ENCODE measurements around the gene LPP. TPM values are rescaled to one million over a fixed set of nuclear protein-coding genes. Genes with fewer than 3 reads are reported as not detected.

LPP gene
- total and polyA plus RNA-seq, 10 of the 15 experiments (the other 5 are each of a cell fraction or from before 2014, with no cell fraction given) = under 0.01 to 0.62 (median 0.03) TPM

DNA sequence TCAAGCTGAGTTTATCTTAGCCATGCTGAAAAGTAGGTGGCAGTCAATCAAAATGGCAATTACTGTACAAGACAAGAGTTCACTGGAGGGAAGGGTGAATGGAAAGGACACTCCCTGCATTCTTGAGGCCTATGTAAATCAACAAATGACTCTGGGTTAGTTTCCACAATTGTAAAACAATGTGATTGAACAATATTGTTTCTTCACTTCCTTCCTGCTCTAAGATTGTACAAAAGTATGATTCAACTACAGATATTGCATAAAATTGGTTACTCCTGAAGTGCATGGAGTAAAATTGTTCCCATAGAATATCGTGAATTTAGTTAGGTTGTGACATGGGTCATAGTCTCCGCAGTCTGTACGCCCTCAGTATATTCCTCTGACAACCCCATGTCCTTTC is 277.6 kb downstream of the LPP start:
- Histone ChIP-seq H3K36me3 (ENCODE audit: control insufficient read depth in 2 of 2, insufficient read depth in 2 of 2, low read length in 1 of 2) (no peaks in the 10 kb centered on the region), H3K4me3 (no peak overlapping the region), H2AFZ (ENCODE audit: control insufficient read depth, low read depth, low read length) (no peak overlapping the region), H4K20me1 (ENCODE audit: control insufficient read depth, insufficient read depth) (no peaks in the 10 kb centered on the region), H3K79me2 (ENCODE audit: control insufficient read depth, insufficient read depth, low read length) (no peaks in the 10 kb centered on the region), H3K4me2 (ENCODE audit: control insufficient read depth, insufficient read depth) (no peak overlapping the region), H3K9me3 (replicated peaks; ENCODE audit: control insufficient read depth, insufficient read depth, low read length) (peaks cover 3% of the 10 kb centered on the region; the same call in 2 of the 3 replicates), H3K27me3 (replicated peaks in 1 of 2; ENCODE audit: control insufficient read depth in 2 of 2, insufficient read depth in 2 of 2, low read length in 1 of 2) (no peaks in the 10 kb centered on the region), H3K9ac (ENCODE audit: control insufficient read depth, insufficient read depth, low read length) (no peak overlapping the region), H3K27ac (ENCODE audit: control insufficient read depth, insufficient read depth) (no peak overlapping the region), H3K4me1 (ENCODE audit: control insufficient read depth, insufficient read depth, low read length) (no peaks in the 10 kb centered on the region)
- ATAC-seq = no peak
- in situ Hi-C loops (cut with MboI) = no loop called here
- ChIA-PET POLR2A (no interaction called here), SMC1A (ENCODE audit: uncharacterized antibody, unreplicated experiment) (interaction anchor here (0.6 to 1.4 kb wide), 2 partner anchors 12 to 639 kb away, joined by 3 to 6 read pairs; no protein-coding TSS in a partner anchor), CTCF (interaction anchor here (1.2 to 1.7 kb wide), 3 partner anchors 10 to 19 kb away, joined by 3 to 7 read pairs (median 3); no protein-coding TSS in a partner anchor), RAD21 (ENCODE audit: unreplicated experiment) (no interaction called here)
- intact Hi-C loops (cut with micrococcal nuclease; ENCODE audit: unreplicated experiment) = no loop called here
- no peak for TF ChIP-seq ZZZ3 (IDR thresholded peaks at IDR 0.05; ENCODE audit: control insufficient read depth, insufficient read length, low read depth)
- BruUV-seq (replicated peaks) = no TSS peak
- FAIRE-seq = no peak
- WGBS (ENCODE audit: insufficient coverage, insufficient replicate concordance, low lambda C conversion rate, missing lambda C conversion rate) = 90% methylated on average over 3 of the region's 3 CpGs
- DNase-seq (ENCODE audit: low read depth, low spot score) = no peak

DNA sequence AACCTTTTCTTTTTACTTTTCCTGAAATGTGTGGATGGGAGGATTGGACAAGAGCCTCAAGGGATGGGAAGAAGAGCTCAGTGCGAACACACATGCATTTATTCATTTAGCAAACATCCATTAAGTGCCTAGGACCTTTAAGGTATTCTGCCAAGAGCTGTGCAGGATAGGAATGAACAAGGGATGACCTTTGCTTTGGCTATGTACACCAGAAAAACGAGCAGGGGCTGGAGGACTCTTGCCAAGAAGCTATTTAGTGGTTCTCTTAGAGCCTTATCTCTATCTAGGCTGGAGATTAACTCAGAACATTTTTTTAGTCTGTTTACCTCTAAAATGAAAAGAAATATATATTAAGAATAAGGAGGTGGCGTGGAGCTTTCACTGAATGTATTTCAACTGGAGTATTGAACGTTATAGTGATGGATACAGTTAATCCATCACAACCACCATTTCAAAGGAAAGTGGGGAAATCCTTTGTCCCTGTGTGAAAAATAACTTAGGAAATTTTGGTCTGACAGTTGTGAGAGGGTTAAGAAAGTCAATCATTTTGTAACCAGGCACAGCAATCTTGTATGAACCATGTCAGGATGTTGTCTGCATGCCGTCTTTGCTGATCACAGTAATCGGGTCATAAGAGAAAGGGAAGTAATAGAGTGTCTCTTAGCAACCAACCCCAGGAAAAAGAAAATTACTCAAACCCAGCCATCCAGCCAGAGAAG is 279.0 kb downstream of the LPP start:
- no peak for FAIRE-seq
- CTCF ChIA-PET = interaction anchor here (0.9 to 1.7 kb wide), 4 partner anchors 9 to 98 kb away, joined by 3 to 7 read pairs (median 3); no protein-coding TSS in a partner anchor
- SMC1A ChIA-PET (ENCODE audit: uncharacterized antibody, unreplicated experiment) = interaction anchor here (1.0 to 1.4 kb wide), 2 partner anchors 10 to 11 kb away, joined by 3 to 6 read pairs; no protein-coding TSS in a partner anchor
- POLR2A ChIA-PET = interaction anchor here (0.7 kb wide), 1 partner anchor 138 kb away, joined by 3 read pairs; no protein-coding TSS in a partner anchor
- ATAC-seq = no peak
- RAD21 ChIA-PET (ENCODE audit: unreplicated experiment) = interaction anchor here (0.6 to 1.5 kb wide), 2 partner anchors 11 to 521 kb away, joined by 3 to 4 read pairs; no protein-coding TSS in a partner anchor
- 6% methylated on average over 6 of the region's 6 CpGs for WGBS (ENCODE audit: insufficient coverage, insufficient replicate concordance, low lambda C conversion rate, missing lambda C conversion rate)
- intact Hi-C loops (cut with micrococcal nuclease; ENCODE audit: unreplicated experiment) = no loop called here
- Histone ChIP-seq H4K20me1 (ENCODE audit: control insufficient read depth, insufficient read depth) (no peaks in the 10 kb centered on the region), H3K79me2 (ENCODE audit: control insufficient read depth, insufficient read depth, low read length) (no peaks in the 10 kb centered on the region), H3K4me1 (ENCODE audit: control insufficient read depth, insufficient read depth, low read length) (no peaks in the 10 kb centered on the region), H3K4me3 (no peak overlapping the region), H3K4me2 (ENCODE audit: control insufficient read depth, insufficient read depth) (no peak overlapping the region), H3K27ac (ENCODE audit: control insufficient read depth, insufficient read depth) (no peak overlapping the region), H3K9me3 (replicated peaks; ENCODE audit: control insufficient read depth, insufficient read depth, low read length) (no peaks in the 10 kb centered on the region; the same call in 1 of the 3 replicates), H3K27me3 (replicated peaks in 1 of 2; ENCODE audit: control insufficient read depth in 2 of 2, insufficient read depth in 2 of 2, low read length in 1 of 2) (peaks cover 0 to 2% of the 10 kb centered on the region in 2 experiments; a peak in 1 of 4 replicates), H2AFZ (ENCODE audit: control insufficient read depth, low read depth, low read length) (no peak overlapping the region), H3K9ac (ENCODE audit: control insufficient read depth, insufficient read depth, low read length) (no peak overlapping the region), H3K36me3 (ENCODE audit: control insufficient read depth in 2 of 2, insufficient read depth in 2 of 2, low read length in 1 of 2) (no peaks in the 10 kb centered on the region)
- in situ Hi-C loops (cut with MboI) = no loop called here
- no peak for DNase-seq (ENCODE audit: low read depth, low spot score)
- BruUV-seq (replicated peaks) = no TSS peak
- TF ChIP-seq RB1 (IDR thresholded peaks at IDR 0.05; ENCODE audit: borderline replicate concordance) (no peak), NBN (IDR thresholded peaks at IDR 0.05) (no peak), PAX5 (IDR thresholded peaks at IDR 0.05; ENCODE audit: borderline replicate concordance, low read depth, low read length) (no peak), MXI1 (IDR thresholded peaks at IDR 0.05; ENCODE audit: low read depth, low read length) (no peak), HDAC6 (IDR thresholded peaks at IDR 0.05; ENCODE audit: unreplicated experiment) (no peak), SMAD1 (IDR thresholded peaks at IDR 0.05; ENCODE audit: low read depth, partially characterized antibody) (no peak), ZNF622 (IDR thresholded peaks at IDR 0.05) (no peak)
- TF ChIP-seq, protein P1, sequence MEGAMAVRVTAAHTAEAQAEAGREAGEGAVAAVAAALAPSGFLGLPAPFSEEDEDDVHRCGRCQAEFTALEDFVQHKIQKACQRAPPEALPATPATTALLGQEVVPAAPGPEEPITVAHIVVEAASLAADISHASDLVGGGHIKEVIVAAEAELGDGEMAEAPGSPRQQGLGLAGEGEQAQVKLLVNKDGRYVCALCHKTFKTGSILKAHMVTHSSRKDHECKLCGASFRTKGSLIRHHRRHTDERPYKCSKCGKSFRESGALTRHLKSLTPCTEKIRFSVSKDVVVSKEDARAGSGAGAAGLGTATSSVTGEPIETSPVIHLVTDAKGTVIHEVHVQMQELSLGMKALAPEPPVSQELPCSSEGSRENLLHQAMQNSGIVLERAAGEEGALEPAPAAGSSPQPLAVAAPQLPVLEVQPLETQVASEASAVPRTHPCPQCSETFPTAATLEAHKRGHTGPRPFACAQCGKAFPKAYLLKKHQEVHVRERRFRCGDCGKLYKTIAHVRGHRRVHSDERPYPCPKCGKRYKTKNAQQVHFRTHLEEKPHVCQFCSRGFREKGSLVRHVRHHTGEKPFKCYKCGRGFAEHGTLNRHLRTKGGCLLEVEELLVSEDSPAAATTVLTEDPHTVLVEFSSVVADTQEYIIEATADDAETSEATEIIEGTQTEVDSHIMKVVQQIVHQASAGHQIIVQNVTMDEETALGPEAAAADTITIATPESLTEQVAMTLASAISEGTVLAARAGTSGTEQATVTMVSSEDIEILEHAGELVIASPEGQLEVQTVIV (IDR thresholded peaks at IDR 0.05; ENCODE audit: borderline replicate concordance, partially characterized antibody) = no peak
- TF ChIP-seq, protein P2, sequence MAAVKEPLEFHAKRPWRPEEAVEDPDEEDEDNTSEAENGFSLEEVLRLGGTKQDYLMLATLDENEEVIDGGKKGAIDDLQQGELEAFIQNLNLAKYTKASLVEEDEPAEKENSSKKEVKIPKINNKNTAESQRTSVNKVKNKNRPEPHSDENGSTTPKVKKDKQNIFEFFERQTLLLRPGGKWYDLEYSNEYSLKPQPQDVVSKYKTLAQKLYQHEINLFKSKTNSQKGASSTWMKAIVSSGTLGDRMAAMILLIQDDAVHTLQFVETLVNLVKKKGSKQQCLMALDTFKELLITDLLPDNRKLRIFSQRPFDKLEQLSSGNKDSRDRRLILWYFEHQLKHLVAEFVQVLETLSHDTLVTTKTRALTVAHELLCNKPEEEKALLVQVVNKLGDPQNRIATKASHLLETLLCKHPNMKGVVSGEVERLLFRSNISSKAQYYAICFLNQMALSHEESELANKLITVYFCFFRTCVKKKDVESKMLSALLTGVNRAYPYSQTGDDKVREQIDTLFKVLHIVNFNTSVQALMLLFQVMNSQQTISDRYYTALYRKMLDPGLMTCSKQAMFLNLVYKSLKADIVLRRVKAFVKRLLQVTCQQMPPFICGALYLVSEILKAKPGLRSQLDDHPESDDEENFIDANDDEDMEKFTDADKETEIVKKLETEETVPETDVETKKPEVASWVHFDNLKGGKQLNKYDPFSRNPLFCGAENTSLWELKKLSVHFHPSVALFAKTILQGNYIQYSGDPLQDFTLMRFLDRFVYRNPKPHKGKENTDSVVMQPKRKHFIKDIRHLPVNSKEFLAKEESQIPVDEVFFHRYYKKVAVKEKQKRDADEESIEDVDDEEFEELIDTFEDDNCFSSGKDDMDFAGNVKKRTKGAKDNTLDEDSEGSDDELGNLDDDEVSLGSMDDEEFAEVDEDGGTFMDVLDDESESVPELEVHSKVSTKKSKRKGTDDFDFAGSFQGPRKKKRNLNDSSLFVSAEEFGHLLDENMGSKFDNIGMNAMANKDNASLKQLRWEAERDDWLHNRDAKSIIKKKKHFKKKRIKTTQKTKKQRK (IDR thresholded peaks at IDR 0.05; ENCODE audit: low read depth, low read length) = no peak

All from GM12878 (cell line).